Colonic mucosa (tissue), 4 donors: ENCODE results near the gene BCAS2. TPM values are rescaled to one million over a fixed set of nuclear protein-coding genes. Genes with fewer than 3 reads are reported as not detected.

ENCODE experiments used
- DNase-seq: peaks from one replicate; pipeline ENCODE4 v3.0.0-alpha.2; 2020
- H3K27ac ChIP-seq: fragments of 200-600 bp; one replicate; pipeline ENCODE4 v1.8.0; 2021
- H3K27me3 ChIP-seq: fragments of 200-600 bp; one replicate; pipeline ENCODE4 v1.8.0; 2021
- H3K36me3 ChIP-seq: fragments of 200-600 bp; one replicate; pipeline ENCODE4 v1.8.0; 2021
- H3K4me1 ChIP-seq: fragments of 200-600 bp; one replicate; pipeline ENCODE4 v1.8.0; 2021; ENCODE audit warnings: mild to moderate bottlenecking
- H3K4me3 ChIP-seq: fragments of 200-600 bp; one replicate; pipeline ENCODE4 v1.8.0; 2021
- H3K9ac ChIP-seq, 2 donors: one replicate each; pipeline ENCODE4 v1.7.0; 2013; ENCODE audit warnings: control low read depth in 2 of 2, low read depth in 2 of 2, low read length in 2 of 2
- H3K9me3 ChIP-seq: fragments of 200-600 bp; one replicate; pipeline ENCODE4 v1.8.0; 2021
- CTCF ChIP-seq: fragments of 200-600 bp; IDR thresholded peaks from one replicate; pipeline ENCODE4 v1.8.0; 2022; ENCODE audit warnings: antibody characterized with exemption, mild to moderate bottlenecking
- intact Hi-C: fragments of 100-400 bp; cut with DNase I; formaldehyde crosslinking; loops from one replicate; pipeline ENCODE4 v1.14.1; 2022
- total RNA-seq, 2 donors: library from RNA; stranded (reverse); fragmentation: NEBNext Ultra II Directional in 1 of 2; extraction: Animal tissue kit (Norgen Biotek cat#: 25700) in 1 of 2; gene quantifications; one replicate each; pipeline ENCODE4 v1.2.1, GENCODE V29; 2021
- donor health status: healthy.
- donor health status: DM: no; HTN: no; CAD: no.
- donor health status: DM: no; HTN: no; CAD: no.

The BCAS2 gene
- total RNA-seq, 2 donors from 2014 or later = 31.7 to 37.0 TPM

- DNase-seq = no peak
Measured at GRCh38 chr1:114595602-114596001, 14.2 kb upstream of the BCAS2 start.

GRCh38 chr1:114594046-114594445 lies 12.6 kb upstream of the BCAS2 start:
- H3K4me3 ChIP-seq = no peak overlapping the region
- H3K4me1 ChIP-seq = no peaks in the 10 kb centered on the region
- H3K9me3 ChIP-seq = no peaks in the 10 kb centered on the region
- H3K27me3 ChIP-seq = no peaks in the 10 kb centered on the region
- H3K9ac ChIP-seq = no peak overlapping the region
- no peaks in the 10 kb centered on the region for H3K36me3 ChIP-seq
- no peak for DNase-seq
- intact Hi-C loops = no loop called here
- H3K27ac ChIP-seq = no peak overlapping the region
- TF ChIP-seq CTCF = no peak

More at GRCh38 chr1:114595602-114596001, 14.2 kb upstream of the BCAS2 start:
- TF ChIP-seq CTCF = no peak
- Histone ChIP-seq H3K9ac (no peak overlapping the region), H3K27ac (no peak overlapping the region), H3K36me3 (no peaks in the 10 kb centered on the region), H3K4me1 (no peaks in the 10 kb centered on the region), H3K9me3 (no peaks in the 10 kb centered on the region), H3K27me3 (no peaks in the 10 kb centered on the region), H3K4me3 (no peak overlapping the region)
- intact Hi-C loops = no loop called here

GRCh38 chr1:114589122-114589521 lies 7.7 kb upstream of the BCAS2 start:
- no peak for TF ChIP-seq CTCF
- intact Hi-C loops = no loop called here
- no peak overlapping the region for H3K27ac ChIP-seq

GRCh38 chr1:114588196-114588689 lies 6.8 kb upstream of the BCAS2 start:
- no peak overlapping the region for H3K9ac ChIP-seq
- no peak for DNase-seq
- intact Hi-C loops = no loop called here

More at GRCh38 chr1:114589122-114589521, 7.7 kb upstream of the BCAS2 start:
- Histone ChIP-seq H3K4me1 (no peaks in the 10 kb centered on the region), H3K27me3 (no peaks in the 10 kb centered on the region), H3K9me3 (no peaks in the 10 kb centered on the region), H3K4me3 (no peak overlapping the region), H3K36me3 (no peaks in the 10 kb centered on the region), H3K9ac (no peak overlapping the region)
- no peak for DNase-seq

GRCh38 chr1:114587203-114587991 lies 6.0 kb upstream of the BCAS2 start:
- Histone ChIP-seq H3K4me3 (no peak overlapping the region), H3K36me3 (no peaks in the 10 kb centered on the region), H3K27me3 (no peaks in the 10 kb centered on the region), H3K9ac (no peak overlapping the region), H3K9me3 (no peaks in the 10 kb centered on the region), H3K27ac (no peak overlapping the region), H3K4me1 (no peaks in the 10 kb centered on the region)
- no peak for TF ChIP-seq CTCF
- no peak for DNase-seq
- intact Hi-C loops = no loop called here

More at GRCh38 chr1:114588196-114588689, 6.8 kb upstream of the BCAS2 start:
- H3K9me3 ChIP-seq = no peaks in the 10 kb centered on the region
- H3K27ac ChIP-seq = no peak overlapping the region
- no peak overlapping the region for H3K4me3 ChIP-seq
- no peaks in the 10 kb centered on the region for H3K36me3 ChIP-seq
- H3K4me1 ChIP-seq = no peaks in the 10 kb centered on the region
- H3K27me3 ChIP-seq = no peaks in the 10 kb centered on the region
- TF ChIP-seq CTCF = no peak
